DOHH2 (cell line): ENCODE results near the gene DAO.

ENCODE experiments used
- H3F3A ChIP-seq: fragments of 200-600 bp; sonication (generic), shearing (Covaris generic); 2 replicates; pipeline ENCODE4 v1.6.0; 2016; ENCODE audit warnings: antibody characterized with exemption, mild to moderate bottlenecking; ENCODE audit not compliant: control insufficient read depth, insufficient read depth
- H3K27ac ChIP-seq: fragments of 200-600 bp; sonication (generic); 2 replicates; pipeline ENCODE4 v1.5.1; 2014; ENCODE audit warnings: low read depth, mild to moderate bottlenecking, low read length, moderate library complexity
- H3K27me3 ChIP-seq: fragments of 200-600 bp; sonication (generic); 2 replicates; pipeline ENCODE4 v1.6.1; 2014; ENCODE audit warnings: mild to moderate bottlenecking, low read length, mixed read lengths; ENCODE audit not compliant: control insufficient read depth
- H3K36me3 ChIP-seq: fragments of 200-600 bp; sonication (generic); 2 replicates; pipeline ENCODE4 v1.6.1; 2014; ENCODE audit warnings: mild to moderate bottlenecking, low read length, moderate library complexity, mixed read lengths; ENCODE audit not compliant: control insufficient read depth
- H3K4me1 ChIP-seq: fragments of 200-600 bp; sonication (generic); 2 replicates; pipeline ENCODE4 v1.6.1; 2014; ENCODE audit warnings: mild to moderate bottlenecking, low read length, mixed read lengths; ENCODE audit not compliant: control insufficient read depth
- H3K4me2 ChIP-seq: fragments of 200-600 bp; sonication (generic); 2 replicates; pipeline ENCODE4 v1.6.0; 2014; ENCODE audit warnings: mild to moderate bottlenecking, low read length, moderate library complexity
- H3K4me3 ChIP-seq: fragments of 200-600 bp; sonication (generic); 2 replicates; pipeline ENCODE4 v1.5.1; 2014; ENCODE audit warnings: mild to moderate bottlenecking, low read length, mixed read lengths
- H3K79me2 ChIP-seq: fragments of 200-600 bp; sonication (generic); 2 replicates; pipeline ENCODE4 v1.6.1; 2014; ENCODE audit warnings: mild to moderate bottlenecking, low read length, mixed read lengths; ENCODE audit not compliant: control insufficient read depth
- H3K9me2 ChIP-seq: fragments of 200-600 bp; sonication (generic); replicated peaks from 2 replicates; pipeline ENCODE4 v1.6.1; 2014; ENCODE audit warnings: mild to moderate bottlenecking, low read length, mixed read lengths; ENCODE audit not compliant: control insufficient read depth
- H3K9me3 ChIP-seq: fragments of 200-600 bp; sonication (generic); 2 replicates; pipeline ENCODE4 v1.6.1; 2014; ENCODE audit warnings: antibody characterized with exemption, low read length, mixed read lengths; ENCODE audit not compliant: control insufficient read depth, insufficient read depth
- H4K20me1 ChIP-seq: fragments of 200-600 bp; sonication (generic); 2 replicates; pipeline ENCODE4 v1.6.0; 2014; ENCODE audit warnings: low read depth, mild to moderate bottlenecking, antibody characterized with exemption, low read length, moderate library complexity; ENCODE audit not compliant: control insufficient read depth, insufficient read depth
- CTCF ChIP-seq: fragments of 200-600 bp; sonication (generic); IDR thresholded peaks from one replicate; pipeline ENCODE4 v1.5.1; 2014; ENCODE audit warnings: antibody characterized with exemption, mild to moderate bottlenecking, low read depth, low read length; ENCODE audit not compliant: poor library complexity, severe bottlenecking
- EZH2phosphoT487 ChIP-seq: fragments of 200-600 bp; sonication (generic); IDR thresholded peaks from 2 replicates; pipeline ENCODE4 v1.6.1; 2017; ENCODE audit warnings: borderline replicate concordance, mild to moderate bottlenecking, antibody characterized with exemption, low read length, moderate library complexity, mixed read lengths

The DAO gene

DNA sequence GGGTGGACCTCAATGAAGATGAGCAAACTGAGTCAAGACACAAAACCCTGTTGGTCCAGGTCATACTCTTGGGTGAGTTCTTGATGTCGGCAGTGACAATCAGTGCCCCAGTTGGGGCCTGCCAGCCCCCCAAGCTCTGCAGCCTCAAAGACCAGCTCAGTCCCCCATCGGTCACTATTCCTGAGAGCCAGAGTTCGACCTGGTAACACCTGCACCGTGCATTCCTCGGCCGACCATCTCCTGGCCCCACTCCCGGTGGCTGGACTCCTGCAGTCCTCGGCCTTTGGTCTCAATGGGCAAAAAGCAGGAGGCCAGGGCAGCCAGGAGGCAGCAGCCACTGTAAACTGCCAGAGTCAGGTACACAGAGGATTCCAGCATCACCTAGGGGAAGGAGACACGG is 32.5 kb downstream of the DAO start:
- Histone ChIP-seq H4K20me1 (no peaks in the 10 kb centered on the region), H3K4me2 (no peak overlapping the region), H3K27ac (no peak overlapping the region), H3K4me3 (no peak overlapping the region), H3K4me1 (peaks cover 8% of the 10 kb centered on the region), H3K27me3 (peaks cover 6% of the 10 kb centered on the region; the same call in 1 of the 2 replicates), H3K79me2 (no peaks in the 10 kb centered on the region), H3F3A (no peaks in the 10 kb centered on the region), H3K9me2 (no peaks in the 10 kb centered on the region), H3K36me3 (no peaks in the 10 kb centered on the region), H3K9me3 (no peaks in the 10 kb centered on the region)
- TF ChIP-seq EZH2phosphoT487 (no peak), CTCF (no peak)

- Histone ChIP-seq H4K20me1 (no peaks in the 10 kb centered on the region), H3K4me3 (no peak overlapping the region), H3K4me2 (no peak overlapping the region), H3F3A (no peaks in the 10 kb centered on the region), H3K27ac (no peak overlapping the region), H3K27me3 (peaks cover 6% of the 10 kb centered on the region; the same call in 1 of the 2 replicates), H3K79me2 (no peaks in the 10 kb centered on the region), H3K9me3 (no peaks in the 10 kb centered on the region), H3K9me2 (no peaks in the 10 kb centered on the region), H3K4me1 (no peaks in the 10 kb centered on the region), H3K36me3 (no peaks in the 10 kb centered on the region)
- TF ChIP-seq CTCF: no peak
- TF ChIP-seq EZH2phosphoT487: no peak
Observed at GRCh38 chr12:108914121-108914531, 34.2 kb downstream of the DAO start.

- Histone ChIP-seq H3K4me2 (no peak overlapping the region), H3K9me3 (no peaks in the 10 kb centered on the region)
- TF ChIP-seq CTCF (no peak), EZH2phosphoT487 (no peak)
Observed at GRCh38 chr12:108915632-108916133, 35.8 kb downstream of the DAO start.

GRCh38 chr12:108916336-108916735 is 36.4 kb downstream of the DAO start:
- Histone ChIP-seq H3K79me2 (no peaks in the 10 kb centered on the region), H3K4me2 (no peak overlapping the region), H3K27ac (no peak overlapping the region), H3K36me3 (no peaks in the 10 kb centered on the region), H4K20me1 (no peaks in the 10 kb centered on the region), H3K9me2 (no peaks in the 10 kb centered on the region), H3F3A (no peaks in the 10 kb centered on the region), H3K9me3 (no peaks in the 10 kb centered on the region), H3K27me3 (peaks cover 6% of the 10 kb centered on the region; the same call in 1 of the 2 replicates), H3K4me1 (no peaks in the 10 kb centered on the region), H3K4me3 (no peak overlapping the region)
- no peak for TF ChIP-seq EZH2phosphoT487
- TF ChIP-seq CTCF: no peak

More at GRCh38 chr12:108915632-108916133, 35.8 kb downstream of the DAO start:
- no peaks in the 10 kb centered on the region for H3K79me2 ChIP-seq
- no peaks in the 10 kb centered on the region for H3K36me3 ChIP-seq
- no peak overlapping the region for H3K27ac ChIP-seq
- H3K27me3 ChIP-seq: peaks cover 6% of the 10 kb centered on the region; the same call in 1 of the 2 replicates
- no peaks in the 10 kb centered on the region for H3F3A ChIP-seq
- H4K20me1 ChIP-seq: no peaks in the 10 kb centered on the region
- H3K9me2 ChIP-seq: no peaks in the 10 kb centered on the region
- H3K4me1 ChIP-seq: no peaks in the 10 kb centered on the region
- no peak overlapping the region for H3K4me3 ChIP-seq
